ENCODE data around the gene VAC14.

GRCh38 chr16:70764632-70765031 lies 36.3 kb downstream of the VAC14 start:
- no peak for TF ChIP-seq CTCF (IDR thresholded peaks at IDR 0.05)
- TF ChIP-seq POLR2A (IDR thresholded peaks at IDR 0.05; ENCODE audit: low read depth) = no peak

Data from esophagus muscularis mucosa (tissue), 3 donors.